NCI-H82 treated with DMSO at 0.1 percent for 48 hours (cell line): ENCODE data around the gene ANKRD30A.
"Not testable (repeated sequence)": the region's sequence is repeated elsewhere in the genome, so short reads cannot be mapped to it uniquely, and the experiment has no call there.

Experiments
- DNase-seq: peaks from one replicate; lab custom pipeline; 2025; ENCODE audit not compliant: unreplicated experiment; lab: John Stamatoyannopoulos, UW

The ANKRD30A gene

GRCh38 chr10:37246637-37247036 lies 121.2 kb downstream of the ANKRD30A start:
- no peak for DNase-seq

GRCh38 chr10:37255837-37256236 lies 130.4 kb downstream of the ANKRD30A start:
- DNase-seq, result not testable (repeated sequence)

- no peak for DNase-seq
Observed at GRCh38 chr10:37263304-37263703, 137.9 kb downstream of the ANKRD30A start.

- peak; percentile 43 for DNase-seq
Observed at GRCh38 chr10:37268266-37268665, 142.9 kb downstream of the ANKRD30A start.

- DNase-seq, result no peak
Observed at GRCh38 chr10:37269554-37270256, 144.3 kb downstream of the ANKRD30A start.

- DNase-seq, result no peak
Observed at GRCh38 chr10:37275216-37275777, 149.9 kb downstream of the ANKRD30A start.

GRCh38 chr10:37285063-37285462 lies 159.7 kb downstream of the ANKRD30A start:
- DNase-seq, result no peak

- DNase-seq, result no peak
Observed at GRCh38 chr10:37289833-37290464, 164.6 kb downstream of the ANKRD30A start.

- no peak for DNase-seq
Observed at GRCh38 chr10:37301271-37301670, 175.9 kb downstream of the ANKRD30A start.

GRCh38 chr10:37304036-37304435 lies 178.6 kb downstream of the ANKRD30A start:
- no peak for DNase-seq

GRCh38 chr10:37314350-37314749 lies 189.0 kb downstream of the ANKRD30A start:
- peak; percentile 27 for DNase-seq

- DNase-seq, result no peak
Observed at GRCh38 chr10:37314862-37315261, 189.5 kb downstream of the ANKRD30A start.

- DNase-seq, result no peak
Observed at GRCh38 chr10:37344413-37344812, 219.0 kb downstream of the ANKRD30A start.

- no peak for DNase-seq
Observed at GRCh38 chr10:37379991-37380390, 254.6 kb downstream of the ANKRD30A start.

GRCh38 chr10:37381271-37381670 lies 255.9 kb downstream of the ANKRD30A start:
- DNase-seq, result no peak

GRCh38 chr10:37384923-37385322 lies 259.5 kb downstream of the ANKRD30A start:
- DNase-seq, result no peak

- DNase-seq, result no peak
Observed at GRCh38 chr10:37390926-37391325, 265.5 kb downstream of the ANKRD30A start.

- not testable (repeated sequence) for DNase-seq
Observed at GRCh38 chr10:37400774-37401173, 275.4 kb downstream of the ANKRD30A start.

- no peak for DNase-seq
Observed at GRCh38 chr10:37401225-37401624, 275.8 kb downstream of the ANKRD30A start.

GRCh38 chr10:37403776-37404175 lies 278.4 kb downstream of the ANKRD30A start:
- no peak for DNase-seq
